HEK293 (cell line): ENCODE measurements around the gene LTO1.

Source experiments
- CTCF ChIA-PET: fragments of 350-600 bp; formaldehyde crosslinking; extraction: SDS; loops from one replicate; lab custom pipeline; 2021; ENCODE audit warnings: antibody characterized with exemption; lab: Yijun Ruan, JAX
- POLR2A ChIA-PET: fragments of 300-600 bp; formaldehyde crosslinking; extraction: SDS; loops from one replicate; lab custom pipeline; 2020; ENCODE audit warnings: antibody characterized with exemption, inconsistent platforms; lab: Yijun Ruan, JAX
- H3K27ac ChIP-seq: fragments of 200-500 bp; sonication (Bioruptor generic); 2 replicates; pipeline ENCODE4 v1.5.1; 2014; ENCODE audit warnings: low read depth, low read length, control low read depth, inconsistent platforms; ENCODE audit errors: extremely low read depth
- H3K36me3 ChIP-seq, 2 experiments: fragments of 200-500 bp in 1 of 2; sonication (Bioruptor generic) in 1 of 2; 1 replicate in 1 of 2; 2 replicates in 1 of 2; pipeline ENCODE4 v1.5.1; 2014 to 2017; ENCODE audit warnings: inconsistent platforms in 2 of 2, low read length in 2 of 2; ENCODE audit not compliant: control insufficient read depth in 2 of 2, insufficient read depth in 1 of 2
- H3K4me1 ChIP-seq: fragments of 200-500 bp; sonication (Bioruptor generic); 2 replicates; pipeline ENCODE4 v1.5.1; 2014; ENCODE audit warnings: mild to moderate bottlenecking, low read length, inconsistent platforms; ENCODE audit not compliant: control insufficient read depth, insufficient read depth
- H3K4me3 ChIP-seq: 2 replicates; pipeline ENCODE4 v1.5.1; 2011; ENCODE audit warnings: low read depth, mild to moderate bottlenecking, control low read depth, low read length, moderate library complexity
- H3K9me3 ChIP-seq: fragments of 200-500 bp; sonication (Bioruptor generic); 2 replicates; pipeline ENCODE4 v1.5.1; 2014; ENCODE audit warnings: low read depth, low read length, inconsistent platforms; ENCODE audit not compliant: control insufficient read depth, insufficient read depth
- BCL11B ChIP-seq: fragments of 450-650 bp; formaldehyde crosslinking; IDR thresholded peaks from 2 replicates; pipeline ENCODE4 v1.5.1; 2016; ENCODE audit warnings: low read depth, missing biosample characterization, missing genetic modification characterization
- EGR2 ChIP-seq: fragments of 450-650 bp; formaldehyde crosslinking; IDR thresholded peaks from 2 replicates; pipeline ENCODE4 v1.5.1; 2016; ENCODE audit warnings: low read depth, missing biosample characterization, missing genetic modification characterization
- HIC1 ChIP-seq: fragments of 450-650 bp; formaldehyde crosslinking; IDR thresholded peaks from 2 replicates; pipeline ENCODE4 v1.5.1; 2016; ENCODE audit warnings: missing biosample characterization, missing genetic modification characterization
- TRIM28 ChIP-seq: IDR thresholded peaks from 2 replicates; pipeline ENCODE4 v1.6.1; 2011; ENCODE audit warnings: low read length, control low read depth, borderline replicate concordance
- ZBTB17 ChIP-seq: fragments of 450-650 bp; formaldehyde crosslinking; IDR thresholded peaks from 2 replicates; pipeline ENCODE4 v1.5.1; 2016; ENCODE audit warnings: missing biosample characterization, missing genetic modification characterization
- ZBTB26 ChIP-seq: fragments of 450-650 bp; formaldehyde crosslinking; optimal IDR thresholded peaks from 2 replicates; pipeline ENCODE3; 2016; ENCODE audit warnings: missing biosample characterization, mild to moderate bottlenecking, missing genetic modification characterization
- ZIC2 ChIP-seq: fragments of 450-650 bp; formaldehyde crosslinking; IDR thresholded peaks from 2 replicates; pipeline ENCODE4 v1.5.1; 2016; ENCODE audit warnings: missing biosample characterization, missing genetic modification characterization
- ZNF214 ChIP-seq: fragments of 450-650 bp; formaldehyde crosslinking; IDR thresholded peaks from 2 replicates; pipeline ENCODE4 v1.5.1; 2017; ENCODE audit warnings: missing biosample characterization, mild to moderate bottlenecking, missing genetic modification characterization, borderline replicate concordance
- ZNF341 ChIP-seq: fragments of 450-650 bp; formaldehyde crosslinking; IDR thresholded peaks from 2 replicates; pipeline ENCODE4; 2016; ENCODE audit warnings: low read depth, missing biosample characterization, missing genetic modification characterization
- ZNF530 ChIP-seq: fragments of 450-650 bp; formaldehyde crosslinking; IDR thresholded peaks from 2 replicates; pipeline ENCODE4 v1.5.1; 2016; ENCODE audit warnings: low read depth, missing biosample characterization, missing genetic modification characterization
- ZNF555 ChIP-seq: fragments of 450-650 bp; formaldehyde crosslinking; conservative IDR thresholded peaks from 2 replicates; pipeline ENCODE4 v1.5.1; 2017; ENCODE audit warnings: missing biosample characterization, mild to moderate bottlenecking, missing genetic modification characterization, inconsistent platforms
- ZNF560 ChIP-seq: fragments of 450-650 bp; formaldehyde crosslinking; IDR thresholded peaks from 2 replicates; pipeline ENCODE4 v1.5.1; 2017; ENCODE audit warnings: missing biosample characterization, missing genetic modification characterization, borderline replicate concordance
- ZNF600 ChIP-seq: fragments of 450-650 bp; formaldehyde crosslinking; IDR thresholded peaks from 2 replicates; pipeline ENCODE4 v1.5.1; 2016; ENCODE audit warnings: missing biosample characterization, missing genetic modification characterization
- ZXDB ChIP-seq: fragments of 450-650 bp; formaldehyde crosslinking; IDR thresholded peaks from 2 replicates; pipeline ENCODE4 v1.5.1; 2016; ENCODE audit warnings: missing biosample characterization, missing genetic modification characterization
- TF ChIP-seq, protein P1 (sequence below): fragments of 450-650 bp; formaldehyde crosslinking; IDR thresholded peaks from 2 replicates; pipeline ENCODE4 v1.5.1; 2016; ENCODE audit warnings: missing biosample characterization, missing genetic modification characterization
- TF ChIP-seq, protein P2 (sequence below): fragments of 450-650 bp; formaldehyde crosslinking; IDR thresholded peaks from 2 replicates; pipeline ENCODE4 v1.5.1; 2016; ENCODE audit warnings: missing biosample characterization, missing genetic modification characterization
- TF ChIP-seq, protein P3 (sequence below): fragments of 450-650 bp; formaldehyde crosslinking; IDR thresholded peaks from 2 replicates; pipeline ENCODE4 v1.5.1; 2016; ENCODE audit warnings: missing biosample characterization, missing genetic modification characterization

Gene LTO1

GRCh38 chr11:69702239-69702691, 27.1 kb upstream of the LTO1 start:
- TF ChIP-seq BCL11B (tag by site-specific recombination) (no peak), ZNF530 (tag by site-specific recombination) (no peak), ZNF555 (tag by site-specific recombination) (no peak), ZBTB26 (no peak), ZNF214 (no peak), ZXDB (tag by site-specific recombination) (no peak), ZNF560 (tag by site-specific recombination) (no peak)
- TF ChIP-seq, protein P1, sequence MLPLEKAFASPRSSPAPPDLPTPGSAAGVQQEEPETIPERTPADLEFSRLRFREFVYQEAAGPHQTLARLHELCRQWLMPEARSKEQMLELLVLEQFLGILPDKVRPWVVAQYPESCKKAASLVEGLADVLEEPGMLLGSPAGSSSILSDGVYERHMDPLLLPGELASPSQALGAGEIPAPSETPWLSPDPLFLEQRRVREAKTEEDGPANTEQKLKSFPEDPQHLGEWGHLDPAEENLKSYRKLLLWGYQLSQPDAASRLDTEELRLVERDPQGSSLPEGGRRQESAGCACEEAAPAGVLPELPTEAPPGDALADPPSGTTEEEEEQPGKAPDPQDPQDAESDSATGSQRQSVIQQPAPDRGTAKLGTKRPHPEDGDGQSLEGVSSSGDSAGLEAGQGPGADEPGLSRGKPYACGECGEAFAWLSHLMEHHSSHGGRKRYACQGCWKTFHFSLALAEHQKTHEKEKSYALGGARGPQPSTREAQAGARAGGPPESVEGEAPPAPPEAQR (tag by site-specific recombination) = no peak
- H3K36me3 ChIP-seq = no peaks in the 10 kb centered on the region
- CTCF ChIA-PET = no interaction called here
- H3K27ac ChIP-seq = no peak overlapping the region
- no peak overlapping the region for H3K4me3 ChIP-seq
- no peaks in the 10 kb centered on the region for H3K9me3 ChIP-seq
- POLR2A ChIA-PET = no interaction called here
- H3K4me1 ChIP-seq = 0 out of 2 replicates have a peak, but pooled peaks cover 6% of the 10 kb centered on the region

- no peaks in the 10 kb centered on the region for H3K36me3 ChIP-seq
- ChIA-PET POLR2A (interaction anchor here (0.8 kb wide), 1 partner anchor 25 kb away, joined by 4 read pairs; the partner anchor contains the start of gene LTO1), CTCF (interaction anchor here (1.2 kb wide), 1 partner anchor 17 kb away, joined by 4 read pairs; no protein-coding TSS in a partner anchor)
- H3K4me1 ChIP-seq = 0 out of 2 replicates have a peak, but pooled peaks cover 6% of the 10 kb centered on the region
- H3K27ac ChIP-seq = no peak overlapping the region
- 0 out of 2 replicates have a peak, but pooled peaks have one; percentile 12 for TF ChIP-seq TRIM28
- TF ChIP-seq ZIC2 (tag by site-specific recombination) = peak; percentile 73
- TF ChIP-seq, protein P2, sequence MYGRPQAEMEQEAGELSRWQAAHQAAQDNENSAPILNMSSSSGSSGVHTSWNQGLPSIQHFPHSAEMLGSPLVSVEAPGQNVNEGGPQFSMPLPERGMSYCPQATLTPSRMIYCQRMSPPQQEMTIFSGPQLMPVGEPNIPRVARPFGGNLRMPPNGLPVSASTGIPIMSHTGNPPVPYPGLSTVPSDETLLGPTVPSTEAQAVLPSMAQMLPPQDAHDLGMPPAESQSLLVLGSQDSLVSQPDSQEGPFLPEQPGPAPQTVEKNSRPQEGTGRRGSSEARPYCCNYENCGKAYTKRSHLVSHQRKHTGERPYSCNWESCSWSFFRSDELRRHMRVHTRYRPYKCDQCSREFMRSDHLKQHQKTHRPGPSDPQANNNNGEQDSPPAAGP (tag by site-specific recombination) = no peak
- peak; percentile 58; the same call in 1 of the 2 replicates for TF ChIP-seq HIC1
- no peak for TF ChIP-seq EGR2 (tag by site-specific recombination)
- 0 out of 2 replicates have a peak, but pooled peaks have one; percentile 30 for TF ChIP-seq ZNF600 (tag by site-specific recombination)
- TF ChIP-seq ZNF341 = peak; percentile 73
- peak; percentile 11 for TF ChIP-seq ZBTB26
- TF ChIP-seq, protein P3, sequence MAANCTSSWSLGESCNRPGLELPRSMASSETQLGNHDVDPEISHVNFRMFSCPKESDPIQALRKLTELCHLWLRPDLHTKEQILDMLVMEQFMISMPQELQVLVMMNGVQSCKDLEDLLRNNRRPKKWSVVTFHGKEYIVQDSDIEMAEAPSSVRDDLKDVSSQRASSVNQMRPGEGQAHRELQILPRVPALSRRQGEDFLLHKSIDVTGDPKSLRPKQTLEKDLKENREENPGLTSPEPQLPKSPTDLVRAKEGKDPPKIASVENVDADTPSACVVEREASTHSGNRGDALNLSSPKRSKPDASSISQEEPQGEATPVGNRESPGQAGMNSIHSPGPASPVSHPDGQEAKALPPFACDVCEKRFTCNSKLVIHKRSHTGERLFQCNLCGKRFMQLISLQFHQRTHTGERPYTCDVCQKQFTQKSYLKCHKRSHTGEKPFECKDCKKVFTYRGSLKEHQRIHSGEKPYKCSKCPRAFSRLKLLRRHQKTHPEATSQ (tag by site-specific recombination) = no peak
- TF ChIP-seq ZBTB17 (tag by site-specific recombination) = peak; percentile 45; the same call in 1 of the 2 replicates
- H3K4me3 ChIP-seq = no peak overlapping the region
- no peaks in the 10 kb centered on the region for H3K9me3 ChIP-seq
Observed at GRCh38 chr11:69700278-69701140, 25.4 kb upstream of the LTO1 start.
